SK-N-DZ (cell line): ENCODE measurements around the gene CLEC10A. TPM values are rescaled to one million over a fixed set of nuclear protein-coding genes. Genes with fewer than 3 reads are reported as not detected.
"Not testable (repeated sequence)": the region's sequence is repeated elsewhere in the genome, so short reads cannot be mapped to it uniquely, and the experiment has no call there.

Source experiments
- DNase-seq: peaks from one replicate; pipeline ENCODE4 v3.0.0-alpha.2; 2015; ENCODE audit warnings: low spot score
- polyA plus RNA-seq, 2 experiments: library from polyadenylated mRNA; depleted of rRNA; stranded (reverse); fragments of >200 nt; gene quantifications; 2 replicates each; pipeline ENCODE4 v1.2.3, GENCODE V29; 2014

Gene CLEC10A, protein sequence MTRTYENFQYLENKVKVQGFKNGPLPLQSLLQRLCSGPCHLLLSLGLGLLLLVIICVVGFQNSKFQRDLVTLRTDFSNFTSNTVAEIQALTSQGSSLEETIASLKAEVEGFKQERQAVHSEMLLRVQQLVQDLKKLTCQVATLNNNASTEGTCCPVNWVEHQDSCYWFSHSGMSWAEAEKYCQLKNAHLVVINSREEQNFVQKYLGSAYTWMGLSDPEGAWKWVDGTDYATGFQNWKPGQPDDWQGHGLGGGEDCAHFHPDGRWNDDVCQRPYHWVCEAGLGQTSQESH
- not detected in 2 replicates for polyA plus RNA-seq (2014; cell fraction: cytosol; rRNA removed)
- polyA plus RNA-seq (2014; cell fraction: nucleus; rRNA removed) = not detected in 2 replicates

DNA sequence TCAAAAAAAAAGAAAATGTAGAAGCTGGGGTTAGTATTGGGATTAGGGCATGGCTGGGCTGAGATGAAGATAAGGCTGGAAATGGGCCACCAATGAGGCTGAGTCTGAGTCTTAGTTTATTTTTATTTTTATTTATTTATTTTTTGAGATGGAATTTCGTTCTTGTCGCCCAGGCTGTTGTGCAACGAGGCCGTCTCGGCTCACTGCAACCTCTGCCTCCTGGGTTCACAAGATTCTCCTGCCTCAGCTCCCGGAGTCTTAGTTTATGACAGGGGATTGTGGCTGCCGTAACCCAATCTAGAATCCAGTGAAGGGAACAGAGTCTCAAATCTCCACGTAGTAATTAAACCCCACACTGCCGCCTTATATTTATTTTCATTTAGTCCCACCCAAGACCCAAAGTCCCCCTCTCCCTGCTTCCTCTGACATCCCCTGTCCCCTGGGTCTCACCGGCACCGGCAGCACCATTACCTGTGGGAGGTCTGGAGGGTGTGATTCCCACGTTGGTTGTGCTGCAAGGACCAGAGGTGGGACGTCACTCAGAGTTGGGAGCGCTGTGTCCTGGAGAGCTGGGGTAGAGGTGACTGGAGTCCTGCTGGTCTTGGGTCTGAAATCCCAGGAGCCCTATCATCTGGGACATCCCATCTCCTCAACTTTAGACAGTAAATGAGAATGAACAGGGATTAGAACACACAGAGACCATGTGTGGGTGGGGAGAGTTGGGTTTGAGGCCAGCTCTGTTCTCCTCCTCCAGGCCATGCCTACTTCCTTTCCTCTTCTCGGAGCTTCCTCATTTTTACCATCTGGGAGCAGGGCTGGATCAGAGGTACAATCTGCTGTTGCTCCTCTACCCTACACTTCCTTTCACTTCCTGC lies at the start of gene CLEC10A:
Gene CLEC10A, minus strand, starts transcription at position 671 of the 875 bp plus-strand sequence. CDS start 1,439 bp downstream, outside the sequence.
- no peak for DNase-seq

DNA sequence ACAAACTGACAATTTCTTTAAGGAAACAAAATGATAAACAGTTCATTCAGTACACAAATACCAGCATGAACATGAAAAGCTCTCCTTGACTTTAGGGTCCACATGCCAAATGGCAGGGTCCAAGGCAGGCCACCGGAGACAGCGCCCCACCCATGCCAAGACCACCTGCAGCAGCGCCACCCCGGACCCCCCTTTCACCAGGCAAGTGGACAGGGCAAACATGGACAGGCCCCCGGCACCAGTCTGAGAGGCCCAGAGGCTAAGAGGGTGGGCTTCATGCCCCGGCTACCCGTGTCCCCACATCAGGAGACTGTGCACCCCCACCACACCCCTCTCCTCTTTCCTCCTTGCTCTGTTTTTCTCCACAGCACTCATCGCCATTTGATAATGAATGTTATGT lies 49.3 kb upstream of the CLEC10A start:
- no peak for DNase-seq

DNA sequence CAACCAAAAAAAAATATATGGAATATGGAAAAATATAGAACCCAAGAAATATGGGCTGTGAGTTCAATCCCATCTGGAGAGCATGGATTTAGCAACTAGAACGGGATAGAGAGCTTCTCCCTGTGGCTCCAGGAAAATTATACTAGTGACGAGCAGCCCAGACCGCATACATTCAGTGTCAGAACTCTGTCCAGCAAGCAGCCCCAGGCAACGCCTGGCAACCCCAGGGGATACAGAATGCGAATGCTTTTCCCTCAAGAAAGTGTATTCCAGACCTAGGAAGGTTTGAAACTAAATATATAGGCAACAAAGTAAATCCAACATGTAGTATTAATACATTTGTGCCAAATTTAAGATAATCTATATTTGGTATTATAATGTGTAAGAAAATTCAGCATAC lies 48.1 kb upstream of the CLEC10A start:
- DNase-seq = no peak

DNA sequence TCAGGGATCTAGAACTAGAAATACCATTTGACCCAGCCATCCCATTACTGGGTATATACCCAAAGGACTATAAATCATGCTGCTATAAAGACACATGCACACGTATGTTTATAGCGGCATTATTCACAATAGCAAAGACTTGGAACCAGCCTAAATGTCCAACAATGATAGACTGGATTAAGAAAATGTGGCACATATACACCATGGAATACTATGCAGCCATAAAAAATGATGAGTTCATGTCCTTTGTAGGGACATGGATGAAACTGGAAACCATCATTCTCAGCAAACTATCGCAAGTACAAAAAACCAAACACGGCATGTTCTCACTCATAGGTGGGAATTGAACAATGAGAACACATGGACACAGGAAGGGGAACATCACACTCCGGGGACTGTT lies 47.5 kb upstream of the CLEC10A start:
- not testable (repeated sequence) for DNase-seq

DNA sequence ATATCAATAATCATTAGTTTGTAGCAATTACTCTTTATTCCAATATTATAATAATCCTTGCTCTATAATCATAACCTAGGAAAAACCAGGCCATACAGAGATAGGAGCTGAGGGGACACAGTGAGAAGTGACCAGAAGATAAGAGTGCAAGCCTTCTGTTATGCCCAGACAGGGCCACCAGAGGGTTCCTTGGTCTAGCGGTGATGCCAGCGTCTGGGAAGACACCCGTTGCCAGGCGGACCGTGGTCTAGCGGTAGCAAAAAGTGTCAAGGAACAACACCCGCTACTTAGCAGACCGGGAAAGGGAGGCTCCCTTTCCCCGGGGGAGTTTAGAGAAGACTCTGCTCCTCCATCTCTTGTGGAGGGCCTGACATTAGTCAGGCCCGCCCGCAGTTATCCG lies 46.3 kb upstream of the CLEC10A start:
- not testable (repeated sequence) for DNase-seq

DNA sequence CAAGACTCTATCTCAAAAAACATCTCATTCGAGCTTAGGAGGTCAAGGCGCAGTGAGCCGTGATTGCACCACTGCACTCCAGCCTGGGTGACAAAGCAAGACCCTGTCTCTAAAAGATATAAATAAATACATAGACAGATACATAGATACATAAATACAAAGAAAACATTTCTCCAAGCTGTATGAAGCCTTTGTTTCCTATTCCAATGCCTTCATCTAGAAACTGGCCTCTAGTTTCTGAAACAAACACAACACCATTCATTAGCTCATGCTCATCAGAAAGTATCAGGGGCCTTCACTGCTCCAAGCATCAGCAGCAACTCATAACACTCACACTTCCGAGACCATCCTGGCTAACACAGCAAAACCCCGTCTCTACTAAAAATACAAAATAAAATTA lies 44.9 kb upstream of the CLEC10A start:
- DNase-seq = no peak

DNA sequence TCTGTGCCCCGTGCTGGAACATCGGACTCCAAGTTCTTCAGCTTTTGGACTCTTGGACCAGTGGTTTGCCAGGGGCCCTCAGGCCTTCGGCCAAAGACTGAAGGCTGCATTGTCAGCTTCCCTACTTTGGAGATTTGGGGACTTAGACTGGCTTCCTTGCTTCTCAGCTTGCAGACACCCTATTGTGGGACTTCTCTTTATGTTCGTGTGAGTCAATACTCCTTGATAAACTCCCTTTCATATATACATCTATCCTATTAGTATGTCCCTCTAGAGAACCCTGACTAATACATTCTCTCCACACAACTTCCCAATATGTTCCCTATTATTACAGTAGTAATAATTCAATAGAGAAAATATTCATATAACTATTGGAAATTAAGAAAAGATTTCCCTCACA lies 43.8 kb upstream of the CLEC10A start:
- DNase-seq = no peak

DNA sequence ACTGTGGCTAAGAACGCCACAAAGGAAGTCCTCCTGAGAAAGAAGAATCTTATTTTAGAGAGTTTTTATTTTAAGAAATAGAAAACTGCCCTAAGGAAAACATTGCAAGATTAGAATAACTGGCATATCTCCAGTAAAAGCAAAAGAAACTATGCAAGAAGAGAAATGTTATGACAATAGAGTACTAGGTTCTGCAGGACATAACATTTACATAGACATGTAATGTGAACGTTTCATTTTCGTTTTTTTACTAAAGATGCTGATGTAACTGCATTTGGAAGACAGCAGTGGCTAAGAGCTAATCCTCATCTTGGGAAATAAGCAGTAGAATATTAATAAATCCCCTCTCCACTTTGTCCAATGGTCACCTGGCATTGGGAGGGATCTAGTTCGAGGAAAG lies 42.3 kb upstream of the CLEC10A start:
- no peak for DNase-seq

DNA sequence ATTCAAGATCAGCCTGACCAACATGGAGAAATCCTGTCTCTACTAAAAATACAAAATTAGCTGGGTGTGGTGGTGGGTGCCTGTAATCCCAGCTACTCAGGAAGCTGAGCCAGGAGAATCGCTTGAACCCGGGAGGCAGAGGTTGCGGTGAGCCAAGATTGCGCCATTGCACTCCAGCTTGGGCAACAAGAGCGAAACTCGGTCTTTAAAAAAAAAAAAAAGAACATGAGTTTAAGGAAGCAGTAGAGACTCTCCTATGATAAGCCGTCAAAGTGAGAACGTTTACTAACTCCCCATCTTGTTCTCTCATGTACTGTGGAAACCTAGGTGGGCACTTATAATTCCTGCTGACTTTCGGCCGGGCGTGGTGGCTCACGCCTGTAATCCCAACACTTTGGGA lies 40.6 kb upstream of the CLEC10A start:
- DNase-seq = not testable (repeated sequence)

DNA sequence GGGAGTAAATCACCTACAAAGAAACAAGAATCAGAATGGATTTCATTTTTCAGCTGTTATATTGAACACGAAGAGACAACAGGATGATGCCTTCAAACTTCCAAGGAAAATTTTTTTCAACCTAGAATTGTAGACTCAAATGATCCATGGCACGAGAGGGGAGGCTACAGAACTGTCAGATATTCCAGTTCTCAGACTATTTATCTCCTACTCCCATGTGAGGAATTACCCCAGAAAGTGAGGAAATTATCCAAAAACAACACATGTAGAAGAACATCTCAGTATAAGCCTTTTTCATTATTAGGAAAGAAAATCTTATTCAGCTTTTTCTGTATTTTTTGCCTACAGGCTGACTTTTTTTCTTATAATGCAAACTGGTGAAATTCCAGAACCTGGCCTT lies 40.1 kb upstream of the CLEC10A start:
- no peak for DNase-seq

DNA sequence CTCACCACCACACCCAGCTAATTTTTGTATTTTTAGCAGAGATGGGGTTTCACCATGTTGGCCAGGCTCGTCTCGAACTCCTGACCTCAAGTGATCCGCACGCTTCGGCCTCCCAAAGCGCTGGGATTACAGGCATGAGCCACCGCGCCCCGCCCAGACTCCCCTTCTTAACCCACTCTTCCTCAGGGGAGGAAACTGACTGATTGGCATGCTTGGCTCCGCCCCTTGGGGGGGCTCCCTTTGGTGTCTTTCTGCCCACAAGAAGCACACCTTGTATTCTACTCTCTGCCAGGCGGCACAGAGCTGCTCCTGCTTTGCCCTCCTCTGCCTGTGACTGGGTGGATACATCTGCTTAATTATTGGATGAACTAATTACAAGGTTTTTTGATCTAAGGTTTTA lies 39.3 kb upstream of the CLEC10A start:
- DNase-seq = no peak

DNA sequence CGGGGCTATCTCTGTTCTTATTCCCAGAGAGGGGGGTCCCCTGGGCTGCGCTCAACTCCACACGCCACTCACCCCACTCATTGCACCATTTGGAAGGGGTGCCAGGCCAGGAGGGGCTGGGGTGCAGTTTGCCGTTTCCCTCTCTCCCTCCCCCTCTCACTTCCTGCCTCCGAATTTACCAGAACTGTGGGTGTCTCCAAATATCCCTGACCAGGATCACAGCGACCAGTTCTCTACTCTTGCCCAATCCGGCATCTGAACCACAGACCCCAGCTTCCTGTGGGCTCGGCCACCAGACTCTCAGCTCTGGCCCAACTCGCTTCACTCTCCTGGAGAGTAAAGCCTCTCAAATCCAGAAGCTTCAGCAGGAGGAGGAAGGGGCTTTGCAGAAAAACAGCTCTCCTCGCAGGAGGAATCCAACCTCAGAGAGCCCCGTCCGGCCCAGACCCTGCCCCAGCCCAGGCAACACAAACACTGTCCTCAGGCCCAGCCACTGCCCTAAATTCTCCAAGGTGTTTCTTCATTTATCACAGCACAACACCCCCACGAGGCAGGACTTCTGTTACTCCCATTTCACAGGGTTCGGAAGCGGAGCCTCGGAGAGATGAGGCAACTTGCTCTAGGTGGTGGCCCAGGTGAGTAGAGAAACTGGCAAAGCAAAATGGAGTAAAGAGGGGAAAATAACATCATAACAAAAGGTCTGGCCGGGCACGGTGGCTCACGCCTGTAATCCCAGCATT lies 35.0 kb upstream of the CLEC10A start:
- no peak for DNase-seq

DNA sequence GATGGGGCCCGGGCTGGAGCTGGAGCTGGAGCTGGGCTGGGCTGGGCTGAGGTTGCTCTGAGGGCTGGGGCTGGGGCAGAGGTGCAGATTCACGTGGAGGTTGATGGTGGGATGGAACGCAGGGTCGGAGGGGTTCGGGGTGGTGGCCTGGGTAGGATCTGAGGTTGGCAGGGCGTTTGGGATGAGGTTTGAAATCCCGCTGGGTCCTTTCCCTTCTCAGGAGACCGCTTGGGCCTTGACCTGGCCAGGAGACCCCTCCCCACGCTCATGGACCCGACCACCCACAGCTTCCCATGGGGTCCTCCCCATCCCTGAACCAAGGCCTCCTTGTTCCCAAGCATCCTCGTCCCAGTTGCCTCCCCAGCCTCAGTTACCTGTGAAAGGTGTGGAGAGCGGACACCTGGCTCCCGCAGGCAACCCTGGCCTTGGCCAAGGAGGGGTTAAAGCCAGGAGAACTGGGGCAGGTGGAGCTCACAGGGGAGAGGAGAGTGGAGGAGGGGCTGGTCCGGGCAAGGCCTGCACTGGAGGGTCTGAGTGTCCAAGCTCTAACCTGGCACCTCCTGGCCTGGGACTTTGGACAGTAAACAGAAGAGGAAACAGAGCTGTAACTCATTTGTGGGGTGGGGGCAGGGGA lies 34.3 kb upstream of the CLEC10A start, which contains the start of gene ASGR2:
Gene ASGR2, minus strand, starts transcription at position 582 of the 634 bp plus-strand sequence. CDS start 582 bp downstream, outside the sequence.
- no peak for DNase-seq

DNA sequence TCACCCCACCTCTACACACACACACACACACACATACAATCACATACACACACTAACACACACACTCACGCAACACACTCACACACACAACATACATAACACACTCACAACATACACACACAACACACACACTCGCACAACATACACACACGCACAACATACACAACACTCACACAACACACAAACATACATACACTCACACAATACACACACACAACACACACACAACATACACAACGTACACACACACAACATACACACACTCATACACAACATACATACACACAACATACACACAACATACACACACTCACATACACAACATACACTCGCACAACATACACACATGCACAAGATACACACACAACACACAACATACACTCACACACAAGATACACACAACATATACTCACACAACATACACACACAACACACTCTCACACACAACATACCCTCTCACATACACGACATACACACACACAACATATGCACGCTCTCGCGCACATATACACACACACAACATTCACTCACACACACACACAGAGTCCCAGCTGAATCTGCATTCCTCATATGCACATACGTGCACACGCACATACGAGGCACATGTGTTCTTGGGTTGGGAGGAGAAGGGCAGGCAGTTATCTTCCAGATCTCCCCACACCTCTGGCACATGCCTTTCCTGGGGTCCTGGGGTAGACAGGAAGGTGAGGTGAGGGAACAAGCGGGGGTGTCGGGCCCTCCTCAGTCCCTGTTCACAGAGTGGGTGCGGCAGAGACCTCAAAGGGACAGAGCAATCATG lies 33.4 kb upstream of the CLEC10A start:
- DNase-seq = no peak

DNA sequence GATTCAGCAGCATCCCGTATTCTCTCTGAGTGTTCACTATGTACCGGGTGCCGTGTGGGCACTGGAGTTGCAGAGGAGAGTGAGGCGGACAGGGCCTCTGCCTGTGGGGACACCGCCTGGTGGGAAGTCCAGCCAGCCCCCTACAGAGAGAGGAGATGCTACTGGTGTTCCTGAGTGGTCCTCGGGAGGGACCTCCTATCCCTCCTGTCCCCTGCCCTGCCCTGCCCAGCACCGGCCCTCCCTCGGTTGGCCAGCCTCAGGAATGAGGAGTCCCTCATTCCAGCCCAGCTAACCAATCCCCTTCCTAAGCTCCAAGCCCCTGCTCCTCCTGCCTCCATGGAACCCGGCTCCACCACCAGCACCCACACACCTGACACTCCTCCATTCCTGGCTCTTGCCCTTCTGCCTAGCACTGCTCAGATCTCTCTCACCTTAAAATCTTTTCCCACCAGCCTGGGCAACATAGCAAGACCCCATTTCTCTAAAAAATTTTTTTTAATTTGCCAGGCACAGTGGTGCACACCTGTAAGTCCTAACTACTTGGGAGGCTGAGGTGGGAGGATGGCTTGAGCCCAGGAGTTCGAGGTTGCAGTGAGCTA lies 32.6 kb upstream of the CLEC10A start:
- DNase-seq = no peak

DNA sequence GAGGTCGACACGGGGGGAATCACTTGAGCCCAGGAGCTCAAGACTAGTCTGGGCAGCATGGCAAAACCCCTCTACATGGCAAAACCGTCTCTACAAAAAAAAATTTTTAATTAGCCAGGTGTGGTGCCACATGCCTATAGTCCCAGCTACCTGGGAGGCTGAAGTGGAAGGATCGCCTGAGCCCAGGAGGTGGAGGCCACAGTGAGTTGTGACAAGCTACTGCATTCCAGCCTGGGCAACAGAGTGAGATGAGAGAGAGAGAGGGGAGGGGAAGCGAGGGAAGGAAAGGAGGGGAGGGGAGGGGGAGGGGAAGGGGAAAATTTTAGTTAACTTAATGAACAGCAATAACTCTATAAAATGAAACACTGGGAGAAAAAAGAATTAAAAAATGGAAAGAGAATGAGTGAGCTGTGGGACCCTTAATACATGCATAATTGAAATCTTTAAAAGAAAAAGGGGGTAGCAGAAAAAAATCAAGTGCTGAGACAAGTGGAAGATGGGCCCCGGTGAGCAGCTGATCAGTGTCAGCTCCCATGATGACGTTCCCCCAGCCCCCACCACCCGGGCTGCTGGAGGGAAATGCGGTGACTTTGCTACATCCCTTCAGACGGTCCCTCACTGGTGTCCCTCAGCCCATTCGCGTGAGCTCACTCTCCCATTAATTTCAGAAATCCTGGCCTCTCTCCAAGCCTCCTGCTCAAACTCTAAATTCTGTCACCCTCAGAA lies 31.9 kb upstream of the CLEC10A start:
- no peak for DNase-seq

DNA sequence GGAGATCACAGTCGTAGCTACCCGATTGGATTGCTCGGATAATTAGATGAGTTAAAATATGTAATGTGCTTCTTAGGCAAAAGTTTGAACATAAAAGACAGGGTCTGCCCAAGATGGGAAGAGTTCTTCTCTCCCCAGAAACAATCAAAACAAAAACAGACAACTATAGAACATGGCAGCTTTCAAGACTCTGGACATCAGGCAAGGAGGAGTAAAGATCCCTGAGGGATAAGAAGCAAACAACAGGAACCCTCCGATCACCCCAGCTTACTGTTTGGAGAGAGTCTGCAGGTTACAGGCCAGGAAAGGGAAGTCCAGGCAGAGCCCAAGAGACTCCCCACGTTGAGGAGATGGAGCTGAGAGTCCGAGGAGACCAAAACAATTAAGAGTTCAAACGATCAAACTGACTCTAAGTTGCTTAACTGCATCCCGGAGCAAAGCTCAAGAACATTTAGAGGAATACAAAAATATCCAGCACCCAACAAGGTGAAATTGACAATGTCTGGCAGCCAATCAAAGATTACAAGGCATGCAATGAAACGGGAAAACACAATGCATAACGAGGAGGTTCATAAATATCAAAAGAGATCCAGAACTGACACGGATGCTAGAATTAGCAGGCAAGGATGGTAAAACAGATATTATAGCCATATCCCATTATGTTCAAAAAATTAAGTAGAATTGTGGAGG lies 30.7 kb upstream of the CLEC10A start:
- no peak for DNase-seq

DNA sequence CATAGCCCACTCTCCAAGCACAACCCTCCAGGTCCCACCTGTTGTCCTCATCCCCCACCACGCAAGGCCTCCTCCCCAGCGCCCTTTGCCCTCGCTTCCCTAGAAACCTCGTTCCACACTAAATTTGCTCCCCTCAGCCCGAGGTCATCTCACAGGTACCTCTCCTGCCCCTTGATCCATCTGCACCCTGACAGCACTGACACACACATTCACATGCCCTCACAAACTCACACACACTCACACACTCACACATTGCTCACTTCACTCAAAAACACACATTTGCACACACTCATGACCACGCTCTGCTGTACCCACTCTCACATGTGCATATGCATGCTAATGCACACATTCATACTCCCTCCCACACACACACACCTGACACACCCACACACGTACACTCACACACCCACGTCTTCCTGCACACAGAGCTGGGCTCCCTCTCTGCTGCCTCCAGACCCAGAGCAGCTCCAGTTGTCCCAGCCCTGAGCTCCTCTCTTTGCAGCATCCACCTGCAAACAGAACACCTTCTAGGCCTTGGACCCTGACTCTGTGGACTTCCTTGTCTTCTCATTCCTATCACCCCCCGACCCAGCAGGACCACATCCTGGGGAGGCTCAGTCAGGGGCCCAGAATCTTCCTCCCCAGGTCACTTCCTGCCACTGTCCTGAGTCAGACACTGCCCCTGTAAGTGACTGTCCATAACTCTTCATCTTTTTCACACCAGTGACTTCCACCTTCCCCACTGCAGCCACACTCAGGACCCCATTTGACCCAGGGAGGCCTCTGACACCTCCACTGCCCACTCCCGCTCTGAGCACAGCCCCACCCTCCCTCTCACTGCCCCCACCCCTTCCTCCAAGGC lies 29.6 kb upstream of the CLEC10A start:
- DNase-seq = no peak
